Activated naive CD4-positive, alpha-beta T cell treated with anti-CD3 and anti-CD28 coated beads, Interleukin-2, amount 50 U/mL, for 16 hours (primary cell): ENCODE measurements around the gene PCDHB11.
"Not testable (repeated sequence)": the region's sequence is repeated elsewhere in the genome, so short reads cannot be mapped to it uniquely, and the experiment has no call there.

Source experiments
- DNase-seq: peaks from one replicate; pipeline ENCODE4 v3.0.0-alpha.2; 2020

Gene PCDHB11

DNA sequence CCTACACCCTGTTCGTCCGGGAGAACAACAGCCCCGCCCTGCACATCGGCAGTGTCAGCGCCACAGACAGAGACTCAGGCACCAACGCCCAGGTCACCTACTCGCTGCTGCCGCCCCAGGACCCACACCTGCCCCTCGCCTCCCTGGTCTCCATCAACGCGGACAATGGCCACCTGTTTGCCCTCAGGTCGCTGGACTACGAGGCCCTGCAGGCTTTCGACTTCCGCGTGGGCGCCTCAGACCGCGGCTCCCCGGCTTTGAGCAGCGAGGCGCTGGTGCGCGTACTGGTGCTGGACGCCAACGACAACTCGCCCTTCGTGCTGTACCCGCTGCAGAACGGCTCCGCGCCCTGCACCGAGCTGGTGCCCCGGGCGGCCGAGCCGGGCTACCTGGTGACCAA lies 10.7 kb upstream of the PCDHB11 start:
- not testable (repeated sequence) for DNase-seq

DNA sequence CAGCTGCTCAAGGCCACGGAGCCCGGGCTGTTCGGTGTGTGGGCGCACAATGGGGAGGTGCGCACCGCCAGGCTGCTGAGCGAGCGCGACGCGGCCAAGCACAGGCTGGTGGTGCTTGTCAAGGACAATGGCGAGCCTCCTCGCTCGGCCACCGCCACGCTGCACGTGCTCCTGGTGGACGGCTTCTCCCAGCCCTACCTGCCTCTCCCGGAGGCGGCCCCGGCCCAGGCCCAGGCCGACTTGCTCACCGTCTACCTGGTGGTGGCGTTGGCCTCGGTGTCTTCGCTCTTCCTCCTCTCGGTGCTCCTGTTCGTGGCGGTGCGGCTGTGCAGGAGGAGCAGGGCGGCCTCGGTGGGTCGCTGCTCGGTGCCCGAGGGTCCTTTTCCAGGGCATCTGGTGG lies 10.3 kb upstream of the PCDHB11 start:
- not testable (repeated sequence) for DNase-seq

DNA sequence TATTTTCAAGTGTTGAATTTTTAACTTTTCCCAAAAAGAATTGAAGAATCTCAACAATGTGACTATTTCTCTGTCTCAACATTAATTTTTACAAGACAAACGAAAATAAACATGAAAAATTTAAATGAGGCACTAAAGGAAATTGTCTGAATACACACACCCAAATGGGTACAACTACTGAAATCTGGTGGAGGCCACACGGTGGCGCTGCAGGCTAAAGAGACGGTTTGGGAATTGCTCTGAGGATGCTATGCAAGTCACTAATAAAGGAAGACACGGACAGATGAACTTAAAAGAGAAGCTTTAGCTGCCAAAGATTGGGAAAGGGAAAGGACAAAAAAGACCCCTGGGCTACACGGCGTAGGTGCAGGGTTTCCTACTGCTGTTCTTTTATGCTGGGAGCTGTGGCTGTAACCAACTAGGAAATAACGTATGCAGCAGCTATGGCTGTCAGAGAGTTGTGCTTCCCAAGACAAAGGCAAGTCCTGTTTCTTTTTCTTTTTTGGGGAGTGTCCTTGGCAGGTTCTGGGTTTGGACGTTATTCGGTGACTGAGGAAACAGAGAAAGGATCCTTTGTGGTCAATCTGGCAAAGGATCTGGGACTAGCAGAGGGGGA lies 7.2 kb upstream of the PCDHB11 start, which contains the start of gene PCDHB10:
PCDHB10 (plus strand) TSS at position 244 of the 616 bp plus-strand sequence; CDS start at position 444, 200 bp downstream.
- no peak for DNase-seq

DNA sequence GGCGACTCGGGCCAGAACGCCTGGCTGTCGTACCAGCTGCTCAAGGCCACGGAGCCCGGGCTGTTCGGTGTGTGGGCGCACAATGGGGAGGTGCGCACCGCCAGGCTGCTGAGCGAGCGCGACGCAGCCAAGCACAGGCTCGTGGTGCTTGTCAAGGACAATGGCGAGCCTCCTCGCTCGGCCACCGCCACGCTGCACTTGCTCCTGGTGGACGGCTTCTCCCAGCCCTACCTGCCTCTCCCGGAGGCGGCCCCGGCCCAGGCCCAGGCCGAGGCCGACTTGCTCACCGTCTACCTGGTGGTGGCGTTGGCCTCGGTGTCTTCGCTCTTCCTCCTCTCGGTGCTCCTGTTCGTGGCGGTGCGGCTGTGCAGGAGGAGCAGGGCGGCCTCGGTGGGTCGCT lies 5.1 kb upstream of the PCDHB11 start:
- DNase-seq = not testable (repeated sequence)

GRCh38 chr5:141196363-141196762 lies 3.1 kb upstream of the PCDHB11 start:
- DNase-seq = no peak

- not testable (repeated sequence) for DNase-seq
Observed at GRCh38 chr5:141201126-141201525, 1.7 kb downstream of the PCDHB11 start.

GRCh38 chr5:141201646-141202045 lies 2.2 kb downstream of the PCDHB11 start:
- DNase-seq = not testable (repeated sequence)

GRCh38 chr5:141208478-141208877 lies 9.1 kb downstream of the PCDHB11 start, which contains the start of gene PCDHB12:
PCDHB12 (plus strand) TSS chr5:141208719; CDS start chr5:141208908, 189 bp downstream.
- DNase-seq = no peak

DNA sequence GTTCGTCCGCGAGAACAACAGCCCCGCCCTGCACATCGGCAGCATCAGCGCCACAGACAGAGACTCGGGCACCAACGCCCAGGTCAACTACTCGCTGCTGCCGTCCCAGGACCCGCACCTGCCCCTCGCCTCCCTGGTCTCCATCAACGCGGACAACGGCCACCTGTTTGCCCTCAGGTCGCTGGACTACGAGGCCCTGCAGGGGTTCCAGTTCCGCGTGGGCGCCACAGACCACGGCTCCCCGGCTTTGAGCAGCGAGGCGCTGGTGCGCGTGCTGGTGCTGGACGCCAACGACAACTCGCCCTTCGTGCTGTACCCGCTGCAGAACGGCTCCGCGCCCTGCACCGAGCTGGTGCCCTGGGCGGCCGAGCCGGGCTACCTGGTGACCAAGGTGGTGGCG lies 10.9 kb downstream of the PCDHB11 start:
- DNase-seq = not testable (repeated sequence)

DNA sequence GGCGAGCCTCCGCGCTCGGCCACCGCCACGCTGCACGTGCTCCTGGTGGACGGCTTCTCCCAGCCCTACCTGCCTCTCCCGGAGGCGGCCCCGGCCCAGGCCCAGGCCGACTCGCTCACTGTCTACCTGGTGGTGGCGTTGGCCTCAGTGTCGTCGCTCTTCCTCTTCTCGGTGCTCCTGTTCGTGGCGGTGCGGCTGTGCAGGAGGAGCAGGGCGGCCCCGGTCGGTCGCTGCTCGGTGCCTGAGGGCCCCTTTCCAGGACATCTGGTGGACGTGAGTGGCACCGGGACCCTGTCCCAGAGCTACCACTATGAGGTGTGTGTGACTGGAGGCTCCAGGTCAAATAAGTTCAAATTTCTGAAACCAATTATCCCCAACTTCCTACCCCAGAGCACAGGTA lies 11.4 kb downstream of the PCDHB11 start:
- not testable (repeated sequence) for DNase-seq

DNA sequence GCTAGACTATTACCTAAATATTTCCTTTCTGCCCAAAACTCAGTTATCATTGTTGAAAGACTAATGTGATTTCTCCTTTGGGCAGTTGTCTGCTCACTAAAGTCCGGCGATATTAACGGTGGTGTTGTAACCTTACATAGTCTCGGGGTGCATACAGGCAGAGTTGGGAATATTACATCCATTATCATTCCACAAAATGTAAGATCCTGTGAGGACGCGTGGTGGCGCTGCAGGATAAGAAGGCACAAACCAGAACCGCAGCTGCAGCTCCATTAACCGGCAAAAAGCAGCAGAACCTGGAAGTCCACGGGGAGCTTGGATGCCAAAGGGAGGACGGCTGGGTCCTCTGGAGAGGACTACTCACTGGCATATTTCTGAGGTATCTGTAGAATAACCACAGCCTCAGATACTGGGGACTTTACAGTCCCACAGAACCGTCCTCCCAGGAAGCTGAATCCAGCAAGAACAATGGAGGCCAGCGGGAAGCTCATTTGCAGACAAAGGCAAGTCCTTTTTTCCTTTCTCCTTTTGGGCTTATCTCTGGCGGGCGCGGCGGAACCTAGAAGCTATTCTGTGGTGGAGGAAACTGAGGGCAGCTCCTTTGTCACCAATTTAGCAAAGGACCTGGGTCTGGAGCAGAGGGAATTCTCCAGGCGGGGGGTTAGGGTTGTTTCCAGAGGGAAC lies 14.4 kb downstream of the PCDHB11 start, which contains the start of gene PCDHB13:
PCDHB13 (plus strand) TSS at position 264 of the 684 bp plus-strand sequence; CDS start at position 469, 205 bp downstream.
- DNase-seq = not testable (repeated sequence)

- DNase-seq = not testable (repeated sequence)
Observed at GRCh38 chr5:141214583-141214982, 15.2 kb downstream of the PCDHB11 start.

DNA sequence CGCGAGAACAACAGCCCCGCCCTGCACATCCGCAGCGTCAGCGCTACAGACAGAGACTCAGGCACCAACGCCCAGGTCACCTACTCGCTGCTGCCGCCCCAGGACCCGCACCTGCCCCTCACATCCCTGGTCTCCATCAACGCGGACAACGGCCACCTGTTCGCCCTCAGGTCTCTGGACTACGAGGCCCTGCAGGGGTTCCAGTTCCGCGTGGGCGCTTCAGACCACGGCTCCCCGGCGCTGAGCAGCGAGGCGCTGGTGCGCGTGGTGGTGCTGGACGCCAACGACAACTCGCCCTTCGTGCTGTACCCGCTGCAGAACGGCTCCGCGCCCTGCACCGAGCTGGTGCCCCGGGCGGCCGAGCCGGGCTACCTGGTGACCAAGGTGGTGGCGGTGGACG lies 16.1 kb downstream of the PCDHB11 start:
- not testable (repeated sequence) for DNase-seq

DNA sequence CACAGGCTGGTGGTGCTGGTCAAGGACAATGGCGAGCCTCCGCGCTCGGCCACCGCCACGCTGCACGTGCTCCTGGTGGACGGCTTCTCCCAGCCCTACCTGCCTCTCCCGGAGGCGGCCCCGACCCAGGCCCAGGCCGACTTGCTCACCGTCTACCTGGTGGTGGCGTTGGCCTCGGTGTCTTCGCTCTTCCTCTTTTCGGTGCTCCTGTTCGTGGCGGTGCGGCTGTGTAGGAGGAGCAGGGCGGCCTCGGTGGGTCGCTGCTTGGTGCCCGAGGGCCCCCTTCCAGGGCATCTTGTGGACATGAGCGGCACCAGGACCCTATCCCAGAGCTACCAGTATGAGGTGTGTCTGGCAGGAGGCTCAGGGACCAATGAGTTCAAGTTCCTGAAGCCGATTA lies 16.6 kb downstream of the PCDHB11 start:
- DNase-seq = not testable (repeated sequence)

DNA sequence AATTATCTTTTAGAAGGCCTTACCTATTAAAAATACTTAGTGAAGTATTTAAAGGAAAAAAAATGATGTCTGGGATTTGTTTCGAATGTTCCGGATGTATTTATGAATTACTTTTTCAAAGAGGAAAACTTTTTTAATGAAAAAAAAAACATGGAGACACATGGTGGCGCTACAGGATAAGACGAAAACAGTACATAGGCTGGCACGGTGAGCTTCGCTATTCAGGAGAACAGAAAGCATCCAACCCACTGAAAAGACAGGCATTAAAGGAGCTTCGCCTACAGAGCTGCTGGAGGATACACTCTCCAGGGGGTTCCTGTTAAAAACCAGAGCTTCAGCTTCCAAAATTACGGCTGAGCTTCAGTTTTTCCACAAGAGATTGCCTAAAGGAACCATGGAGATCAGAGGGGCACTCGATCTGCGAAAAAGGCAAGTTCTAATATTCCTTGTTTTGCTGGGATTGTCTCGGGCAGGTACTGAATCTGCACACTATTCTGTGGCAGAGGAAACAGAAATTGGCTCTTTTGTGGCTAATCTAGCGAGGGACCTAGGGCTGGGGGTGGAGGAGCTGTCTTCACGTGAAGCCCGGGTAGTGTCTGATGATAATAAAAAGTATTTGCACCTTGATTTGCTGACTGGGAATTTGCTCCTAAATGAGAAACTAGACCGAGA lies 23.8 kb downstream of the PCDHB11 start, which contains the start of gene PCDHB14:
PCDHB14 (plus strand) TSS at position 232 of the 672 bp plus-strand sequence; CDS start at position 395, 163 bp downstream.
- DNase-seq = no peak

GRCh38 chr5:141224844-141225243 lies 25.4 kb downstream of the PCDHB11 start:
- not testable (repeated sequence) for DNase-seq

DNA sequence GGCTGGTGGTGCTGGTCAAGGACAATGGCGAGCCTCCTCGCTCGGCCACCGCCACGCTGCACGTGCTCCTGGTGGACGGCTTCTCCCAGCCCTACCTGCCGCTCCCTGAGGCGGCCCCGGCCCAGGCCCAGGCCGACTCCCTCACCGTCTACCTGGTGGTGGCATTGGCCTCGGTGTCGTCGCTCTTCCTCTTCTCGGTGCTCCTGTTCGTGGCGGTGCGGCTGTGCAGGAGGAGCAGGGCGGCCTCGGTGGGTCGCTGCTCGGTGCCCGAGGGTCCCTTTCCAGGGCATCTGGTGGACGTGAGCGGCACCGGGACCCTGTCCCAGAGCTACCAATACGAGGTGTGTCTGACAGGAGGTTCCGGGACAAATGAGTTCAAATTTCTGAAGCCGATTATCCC lies 26.0 kb downstream of the PCDHB11 start:
- DNase-seq = not testable (repeated sequence)

DNA sequence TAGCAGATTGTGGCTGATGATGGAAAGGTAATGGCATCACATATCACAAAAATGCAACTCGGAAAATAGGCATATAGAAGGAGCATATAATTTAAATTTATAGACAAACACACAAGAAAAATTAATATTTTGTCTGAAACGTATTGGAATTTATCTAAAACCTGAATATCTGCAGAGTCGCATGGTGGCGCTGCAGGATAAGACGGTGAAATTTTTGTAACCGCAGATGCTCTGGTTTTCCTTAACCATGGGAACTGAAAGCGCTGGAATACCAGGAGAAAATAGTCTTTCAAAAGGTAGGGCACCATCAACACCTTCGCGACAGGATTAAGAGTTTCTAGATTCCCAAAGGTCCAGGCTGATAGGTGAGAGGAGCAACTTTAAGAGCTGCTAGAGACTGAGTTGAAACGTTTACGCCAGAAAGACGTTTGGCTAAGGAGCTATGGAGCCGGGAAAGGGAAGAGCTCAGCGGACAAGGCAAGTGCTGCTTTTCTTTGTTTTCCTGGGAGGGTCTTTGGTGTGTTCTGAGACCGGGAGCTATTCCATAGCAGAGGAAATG lies 34.8 kb downstream of the PCDHB11 start:
- no peak for DNase-seq

- not testable (repeated sequence) for DNase-seq
Observed at GRCh38 chr5:141235922-141236321, 36.5 kb downstream of the PCDHB11 start.

DNA sequence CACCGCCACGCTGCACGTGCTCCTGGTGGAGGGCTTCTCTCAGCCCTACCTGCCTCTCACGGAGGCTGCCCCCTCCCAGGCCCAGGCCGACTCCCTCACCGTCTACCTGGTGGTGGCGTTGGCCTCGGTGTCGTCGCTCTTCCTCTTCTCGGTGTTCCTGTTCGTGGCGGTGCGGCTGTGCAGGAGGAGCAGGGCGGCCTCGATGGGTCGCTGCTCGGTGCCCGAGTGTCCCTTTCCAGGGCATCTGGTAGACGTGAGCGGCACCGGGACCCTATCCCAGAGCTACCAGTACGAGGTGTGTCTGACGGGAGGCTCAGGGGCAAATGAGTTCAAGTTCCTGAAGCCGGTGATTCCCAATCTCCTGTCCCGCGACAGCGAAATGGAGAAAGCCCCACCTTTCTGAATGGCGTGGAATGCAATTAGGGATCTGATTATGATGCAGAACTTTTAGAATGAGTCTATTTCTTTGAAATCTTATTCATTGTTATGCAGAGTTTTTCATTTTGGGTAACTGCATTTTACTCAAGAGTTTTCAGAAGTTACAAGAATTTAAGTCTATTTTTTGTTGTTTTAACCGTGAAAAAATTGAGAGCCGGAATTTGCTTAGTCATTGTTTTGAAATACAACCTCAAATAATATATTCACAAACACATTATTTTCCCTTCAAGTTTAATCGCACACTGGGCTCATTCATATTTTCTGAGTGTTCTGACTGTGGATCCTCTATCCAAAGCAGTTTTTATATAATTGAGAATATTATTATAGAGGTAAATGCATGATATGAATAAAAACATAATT lies 37.3 kb downstream of the PCDHB11 start:
- no peak for DNase-seq

- no peak for DNase-seq
Observed at GRCh38 chr5:141241496-141241895, 42.1 kb downstream of the PCDHB11 start.

DNA sequence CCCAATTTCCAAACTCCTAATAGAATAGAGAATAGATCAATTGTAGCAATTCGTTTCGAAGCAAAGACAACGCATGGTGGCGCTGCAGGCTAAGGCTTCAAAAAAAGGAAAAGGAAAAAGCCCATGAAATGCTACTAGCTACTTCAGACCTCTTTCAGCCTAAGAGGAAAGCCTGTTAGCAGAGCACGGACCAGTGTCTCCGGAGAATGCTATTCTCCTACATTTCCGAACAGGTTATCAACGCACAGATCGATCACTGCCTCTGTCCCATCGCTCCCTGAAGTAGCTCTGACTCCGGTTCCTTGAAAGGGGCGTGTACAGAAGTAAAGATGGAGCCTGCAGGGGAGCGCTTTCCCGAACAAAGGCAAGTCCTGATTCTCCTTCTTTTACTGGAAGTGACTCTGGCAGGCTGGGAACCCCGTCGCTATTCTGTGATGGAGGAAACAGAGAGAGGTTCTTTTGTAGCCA lies 45.9 kb downstream of the PCDHB11 start, which contains the start of gene PCDHB15:
PCDHB15 (plus strand) TSS at position 146 of the 468 bp plus-strand sequence; CDS start at position 330, 184 bp downstream.
- DNase-seq = no peak
